Esophagus muscularis mucosa (tissue), 4 donors: ENCODE measurements around the gene TSEN2. TPM values are rescaled to one million over a fixed set of nuclear protein-coding genes. Genes with fewer than 3 reads are reported as not detected.

Source experiments
- DNase-seq: peaks from one replicate; pipeline ENCODE4 v3.0.0-alpha.2; 2017; ENCODE audit errors: extremely low spot score
- H3K27ac ChIP-seq, 4 donors: fragments of 200-600 bp; sonication (generic); replicated peaks in 1 of 4; 1 replicate in 3 of 4; 2 replicates in 1 of 4; pipeline ENCODE4 v1.5.1; 2016 to 2019; ENCODE audit warnings: mild to moderate bottlenecking in 1 of 4
- H3K27me3 ChIP-seq, 4 donors: fragments of 200-600 bp; sonication (generic); one replicate each; pipeline versions ENCODE4 v1.5.1 to v1.6.0; 2016 to 2019
- H3K36me3 ChIP-seq, 4 donors: fragments of 200-600 bp; sonication (generic); one replicate each; pipeline ENCODE4 v1.5.1; 2016 to 2019
- H3K4me1 ChIP-seq, 4 donors: fragments of 200-600 bp; sonication (generic); one replicate each; pipeline ENCODE4 v1.5.1; 2016 to 2019
- H3K4me3 ChIP-seq, 4 donors: fragments of 200-600 bp; sonication (generic); 1 replicate in 2 of 4; 2 replicates in 2 of 4; pipeline ENCODE4 v1.5.1; 2016 to 2019; ENCODE audit warnings: mild to moderate bottlenecking in 4 of 4, moderate library complexity in 1 of 4
- H3K9me3 ChIP-seq, 4 donors: fragments of 200-600 bp; sonication (generic); 1 replicate in 3 of 4; 2 replicates in 1 of 4; pipeline ENCODE4 v1.5.1; 2016 to 2019
- CTCF ChIP-seq, 3 experiments: fragments of 200-600 bp in 2 of 3; fragments of 450-650 bp in 1 of 3; sonication (generic) in 2 of 3; IDR thresholded peaks; one replicate each; pipeline ENCODE4 v1.5.1; 2017 to 2019; ENCODE audit warnings: antibody characterized with exemption in 3 of 3, mild to moderate bottlenecking in 2 of 3, moderate library complexity in 1 of 3
- EP300 ChIP-seq: sonication (generic); formaldehyde crosslinking; IDR thresholded peaks from one replicate; pipeline ENCODE4 v1.6.1; 2017; ENCODE audit warnings: antibody characterized with exemption
- POLR2A ChIP-seq: fragments of 450-650 bp; IDR thresholded peaks from one replicate; pipeline ENCODE4 v1.6.1; 2017; ENCODE audit warnings: antibody characterized with exemption, moderate library complexity, mild to moderate bottlenecking, low read depth
- POLR2AphosphoS5 ChIP-seq, 2 donors: sonication (generic); formaldehyde crosslinking; IDR thresholded peaks; one replicate each; pipeline ENCODE4 v1.6.1; 2017; ENCODE audit warnings: antibody characterized with exemption in 2 of 2
- WGBS: methylation state at CpG from one replicate; pipeline ENCODE4 v1.1.5; 2018; 5-methylcytosine and 5-hydroxymethylcytosine counted together
- intact Hi-C: fragments of 100-400 bp; cut with DNase I; formaldehyde crosslinking; loops from one replicate; pipeline ENCODE4 v1.15.1; 2023
- total RNA-seq, 4 donors: library from RNA; depleted of rRNA; stranded (reverse); fragments of >200 nt; gene quantifications; one replicate each; pipeline versions ENCODE4 v1.1.0 to v1.2.1, GENCODE V29; 2016

Gene TSEN2
- total RNA-seq, 4 donors from 2014 or later, result 17.6 to 20.4 (median 19.4) TPM

GRCh38 chr3:12443781-12444522 lies 40.3 kb upstream of the TSEN2 start:
- H3K36me3 ChIP-seq, result no peaks in the 10 kb centered on the region
- 97% methylated on average over 10 of the region's 10 CpGs for WGBS
- TF ChIP-seq POLR2AphosphoS5 (IDR thresholded peaks at IDR 0.05) (no peak), EP300 (no peak), POLR2A (no peak), CTCF (IDR thresholded peaks at IDR 0.05) (no peak)
- no peak overlapping the region for H3K4me3 ChIP-seq
- H3K27me3 ChIP-seq, result peaks cover 0 to 49% (median 0%) of the 10 kb centered on the region in 4 donors
- H3K27ac ChIP-seq, result no peak overlapping the region
- intact Hi-C loops, result no loop called here
- peaks cover 9 to 17% (median 12%) of the 10 kb centered on the region in 4 donors for H3K4me1 ChIP-seq
- no peak for DNase-seq
- no peaks in the 10 kb centered on the region for H3K9me3 ChIP-seq

GRCh38 chr3:12444582-12445471 lies 39.5 kb upstream of the TSEN2 start:
- no peak for DNase-seq
- Histone ChIP-seq H3K4me3 (no peak overlapping the region), H3K27me3 (peaks cover 0 to 49% (median 0%) of the 10 kb centered on the region in 4 donors), H3K27ac (no peak overlapping the region), H3K9me3 (no peaks in the 10 kb centered on the region), H3K36me3 (no peaks in the 10 kb centered on the region), H3K4me1 (peaks cover 9 to 17% (median 12%) of the 10 kb centered on the region in 4 donors)
- intact Hi-C loops, result no loop called here
- TF ChIP-seq POLR2AphosphoS5 (IDR thresholded peaks at IDR 0.05) (no peak), EP300 (no peak), CTCF (IDR thresholded peaks at IDR 0.05) (no peak), POLR2A (no peak)
- WGBS, result 70% methylated on average over 24 of the region's 24 CpGs

GRCh38 chr3:12445523-12446240 lies 38.6 kb upstream of the TSEN2 start:
- no peaks in the 10 kb centered on the region for H3K9me3 ChIP-seq
- DNase-seq, result no peak
- WGBS, result 90% methylated on average over 8 of the region's 8 CpGs
- H3K4me1 ChIP-seq, result peaks cover 7 to 15% (median 8%) of the 10 kb centered on the region in 4 donors
- H3K36me3 ChIP-seq, result no peaks in the 10 kb centered on the region
- peaks cover 0 to 48% (median 0%) of the 10 kb centered on the region in 4 donors for H3K27me3 ChIP-seq
- no peak overlapping the region for H3K4me3 ChIP-seq
- TF ChIP-seq POLR2AphosphoS5 (IDR thresholded peaks at IDR 0.05), result no peak
- TF ChIP-seq POLR2A, result no peak
- no peak for TF ChIP-seq CTCF (IDR thresholded peaks at IDR 0.05)
- intact Hi-C loops, result no loop called here
- H3K27ac ChIP-seq, result no peak overlapping the region

- H3K4me3 ChIP-seq, result no peak overlapping the region
- TF ChIP-seq POLR2AphosphoS5 (IDR thresholded peaks at IDR 0.05) (no peak), POLR2A (no peak), EP300 (no peak), CTCF (IDR thresholded peaks at IDR 0.05) (no peak)
- H3K27me3 ChIP-seq, result peaks cover 0 to 42% (median 0%) of the 10 kb centered on the region in 4 donors
- H3K27ac ChIP-seq, result no peak overlapping the region
- DNase-seq, result no peak
- peaks cover 0 to 2% (median 0%) of the 10 kb centered on the region in 4 donors for H3K9me3 ChIP-seq
- intact Hi-C loops, result no loop called here
- H3K4me1 ChIP-seq, result peaks cover under 1 to 9% (median 2%) of the 10 kb centered on the region in 4 donors
- 95% methylated on average over 7 of the region's 7 CpGs for WGBS
- no peaks in the 10 kb centered on the region for H3K36me3 ChIP-seq
These were observed 38.0 kb upstream of the TSEN2 start for GRCh38 chr3:12446298-12446697.
